Fibroblast of villous mesenchyme (primary cell): ENCODE data around the gene MAP2K7. TPM values are rescaled to one million over a fixed set of nuclear protein-coding genes. Genes with fewer than 3 reads are reported as not detected.

ENCODE experiments used
- DNase-seq: peaks from one replicate; pipeline ENCODE4 v3.0.0-alpha.2; 2010; ENCODE audit warnings: low read depth
- H3K4me3 ChIP-seq: 2 replicates; pipeline ENCODE4 v1.5.1; 2011; ENCODE audit warnings: low read depth, mild to moderate bottlenecking, low read length
- CTCF ChIP-seq: IDR thresholded peaks from 2 replicates; pipeline ENCODE4 v1.5.1; 2012; ENCODE audit warnings: low read depth, mild to moderate bottlenecking, low read length; ENCODE audit not compliant: insufficient read depth
- total RNA-seq: library from RNA; depleted of rRNA; stranded (reverse); fragments of >200 nt; gene quantifications from 2 replicates; pipeline ENCODE4 v1.2.3, GENCODE V29; 2012

Gene MAP2K7
- total RNA-seq, 1 donor: 12.1 TPM

DNA sequence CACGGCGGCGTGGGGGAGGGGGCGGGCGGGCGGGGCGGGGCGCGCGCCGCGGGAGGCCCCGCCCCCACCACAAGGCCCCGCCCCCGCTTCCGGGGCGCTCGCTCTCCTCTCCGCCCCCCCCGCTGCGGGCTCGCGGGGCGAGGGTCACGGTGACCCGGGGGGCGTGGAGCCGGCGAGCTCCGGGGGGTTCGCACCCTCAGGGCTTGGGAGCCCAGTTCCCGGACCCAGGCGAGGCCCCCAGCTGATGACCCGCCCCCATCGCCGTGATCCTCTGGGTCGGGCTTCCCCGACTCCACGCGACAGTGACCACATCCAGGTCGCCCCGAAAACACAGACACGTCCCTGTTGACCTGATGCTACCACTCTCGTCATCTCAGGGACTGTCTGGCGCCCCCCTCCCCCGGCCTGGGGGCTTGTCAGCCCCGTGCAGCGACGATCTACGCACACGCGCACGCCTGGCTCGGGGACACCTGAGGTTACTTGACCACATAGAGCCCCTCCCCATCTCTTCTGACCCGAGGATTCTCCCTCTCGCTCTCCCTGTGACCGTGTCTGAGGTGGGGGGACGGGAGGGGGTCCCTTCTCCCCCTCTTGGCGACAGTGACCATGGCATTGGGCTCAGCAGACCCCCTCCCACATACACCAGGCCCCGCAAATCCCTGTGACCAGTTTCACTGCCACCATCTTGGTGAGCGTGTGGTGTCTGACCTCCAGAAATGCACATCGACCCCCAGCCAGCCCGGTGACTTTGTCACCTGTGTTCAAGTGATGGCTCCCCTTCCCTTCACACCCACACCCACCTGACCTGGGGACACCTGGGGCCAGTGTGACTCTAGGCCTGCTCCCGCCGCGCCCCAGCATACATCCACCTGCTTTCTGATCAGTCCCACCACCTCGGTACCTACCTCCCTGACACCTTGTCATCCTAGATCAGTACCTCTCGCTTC is 670 bp downstream of the MAP2K7 start:
- TF ChIP-seq CTCF: no peak
- DNase-seq: peak; percentile 26
- peak overlapping the region; percentile 88 for H3K4me3 ChIP-seq

- peak overlapping the region; percentile 88 for H3K4me3 ChIP-seq
- TF ChIP-seq CTCF: no peak
- no peak for DNase-seq
These were observed 1.6 kb downstream of the MAP2K7 start for GRCh38 chr19:7905268-7905667.

GRCh38 chr19:7905859-7906258 is 2.2 kb downstream of the MAP2K7 start:
- no peak overlapping the region for H3K4me3 ChIP-seq
- no peak for DNase-seq
- TF ChIP-seq CTCF: no peak

GRCh38 chr19:7907122-7907521 is 3.4 kb downstream of the MAP2K7 start:
- no peak for TF ChIP-seq CTCF
- H3K4me3 ChIP-seq: no peak overlapping the region
- DNase-seq: no peak

DNA sequence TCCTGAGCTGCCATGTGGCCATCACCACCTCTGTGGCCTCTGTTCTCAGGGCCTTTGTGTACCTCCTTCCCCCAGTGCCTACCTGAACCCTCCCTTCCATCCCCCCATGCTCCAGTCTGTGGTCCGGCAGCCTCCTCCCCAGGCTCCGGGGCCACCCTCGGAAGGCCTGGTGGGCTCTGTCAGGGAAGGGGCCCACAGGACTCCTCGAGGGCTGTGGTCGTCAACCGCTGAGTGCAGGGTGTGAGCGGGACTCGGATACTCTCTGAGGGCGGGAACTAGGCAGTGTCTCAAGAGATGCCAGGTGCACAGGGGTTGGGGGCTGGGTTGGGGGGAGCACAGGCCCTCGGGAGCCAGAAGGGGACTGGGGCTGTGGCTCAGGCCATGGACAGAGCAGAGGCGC is 3.9 kb downstream of the MAP2K7 start:
- TF ChIP-seq CTCF: no peak
- no peak overlapping the region for H3K4me3 ChIP-seq
- DNase-seq: no peak

- H3K4me3 ChIP-seq: no peak overlapping the region
- no peak for DNase-seq
- TF ChIP-seq CTCF: no peak
These were observed 4.5 kb downstream of the MAP2K7 start for GRCh38 chr19:7908078-7908699.
